ENCODE results near the gene TRAP1.

TRAP1 gene

DNA sequence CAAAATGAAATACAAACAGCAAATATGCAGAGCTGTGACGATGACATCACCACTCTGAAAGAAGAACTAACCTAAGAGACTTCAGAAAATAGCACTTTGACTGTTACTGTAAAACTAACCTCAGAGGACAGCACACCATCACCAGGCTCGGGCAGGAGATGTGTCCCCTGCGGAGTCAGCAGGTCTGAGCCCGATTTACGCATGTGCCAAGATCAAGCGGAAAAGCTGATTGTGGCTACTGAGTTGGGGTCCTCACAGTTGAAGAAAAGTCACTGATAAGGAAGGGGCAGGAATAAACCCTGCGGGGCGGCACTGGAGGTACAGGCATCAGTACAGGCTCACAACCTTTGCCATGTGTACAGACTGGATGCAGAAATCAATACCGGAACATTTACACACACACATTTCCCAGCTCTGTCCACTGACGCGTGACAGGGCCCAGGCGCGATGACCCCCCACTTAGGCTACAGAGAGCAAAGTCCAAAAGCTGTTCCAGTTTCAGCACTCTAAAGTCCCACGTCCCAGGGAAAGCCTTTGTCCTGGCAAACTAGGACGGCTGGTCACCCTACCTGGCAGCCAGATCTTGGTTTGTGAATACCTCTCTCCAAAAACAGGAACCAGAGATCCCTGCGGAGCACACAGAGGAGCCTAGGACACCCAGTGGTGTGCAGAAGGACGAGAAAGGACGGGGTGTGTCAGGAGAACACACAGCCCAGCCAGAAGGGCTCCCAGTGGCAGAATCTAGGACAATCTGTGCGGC is 21.5 kb downstream of the TRAP1 start:
- Mint-ChIP-seq H3K27ac (ENCODE audit: low read depth) (no peak overlapping the region), H3K27me3 (no peaks in the 10 kb centered on the region), H3K9me3 (no peaks in the 10 kb centered on the region), H3K4me3 (no peak overlapping the region), H3K36me3 (ENCODE audit: insufficient read depth) (peaks cover 2% of the 10 kb centered on the region), H3K4me1 (peaks cover 6% of the 10 kb centered on the region)
- DNase-seq (ENCODE audit: low spot score in 2 of 2) (no peak), ATAC-seq (replicated peaks; ENCODE audit: extremely low read depth, poor library complexity, severe bottlenecking) (no peak)

DNA sequence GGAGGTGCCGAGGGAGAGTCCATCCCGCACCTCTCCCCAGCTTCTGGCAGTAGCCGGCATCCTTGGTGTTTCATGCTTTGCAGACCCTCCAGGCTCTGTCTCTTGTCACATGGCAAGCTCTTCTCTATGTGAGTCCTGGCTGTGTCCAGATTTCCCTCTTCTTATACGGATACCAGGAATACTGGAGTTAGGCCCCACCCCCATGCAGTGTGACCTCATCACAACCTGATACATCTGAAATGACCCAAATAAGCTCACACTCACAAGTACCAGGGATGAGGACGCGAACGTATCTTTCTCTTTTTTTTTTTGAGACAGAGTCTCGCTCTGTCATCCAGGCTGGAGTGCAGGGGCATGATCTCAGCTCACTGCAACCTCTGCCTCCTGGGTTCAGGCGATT is 23.3 kb downstream of the TRAP1 start:
- Mint-ChIP-seq H3K36me3 (ENCODE audit: insufficient read depth) (peaks cover 5% of the 10 kb centered on the region), H3K4me3 (no peak overlapping the region), H3K27ac (ENCODE audit: low read depth) (no peak overlapping the region), H3K4me1 (peaks cover 13% of the 10 kb centered on the region), H3K9me3 (no peaks in the 10 kb centered on the region), H3K27me3 (no peaks in the 10 kb centered on the region)
- ATAC-seq (replicated peaks; ENCODE audit: extremely low read depth, poor library complexity, severe bottlenecking) (no peak), DNase-seq (ENCODE audit: low spot score in 2 of 2) (no peak)

DNA sequence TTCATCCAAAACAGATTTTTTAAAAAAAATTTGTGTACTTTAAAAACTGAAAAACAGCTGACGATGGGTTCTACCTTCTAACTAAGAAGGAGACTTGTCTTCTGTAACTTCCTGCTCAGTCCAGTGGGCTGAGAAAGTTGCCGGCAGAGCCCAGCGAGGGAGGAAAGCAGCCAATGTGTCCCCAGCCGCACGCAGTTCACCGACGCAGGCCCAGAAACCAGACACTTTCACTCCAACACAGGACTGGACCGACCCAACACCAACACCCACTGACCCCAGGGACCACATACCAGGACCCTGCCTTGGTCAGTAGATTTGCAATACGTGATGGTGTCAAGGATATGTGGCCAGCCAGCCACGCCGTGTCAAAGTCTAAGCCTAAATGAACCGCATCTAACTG is 25.6 kb downstream of the TRAP1 start:
- Mint-ChIP-seq H3K27ac (ENCODE audit: low read depth) (no peak overlapping the region), H3K9me3 (no peaks in the 10 kb centered on the region), H3K4me3 (no peak overlapping the region), H3K36me3 (ENCODE audit: insufficient read depth) (peaks cover 4% of the 10 kb centered on the region), H3K4me1 (peaks cover 13% of the 10 kb centered on the region), H3K27me3 (no peaks in the 10 kb centered on the region)
- ATAC-seq (replicated peaks; ENCODE audit: extremely low read depth, poor library complexity, severe bottlenecking) (no peak), DNase-seq (ENCODE audit: low spot score in 2 of 2) (no peak)

DNA sequence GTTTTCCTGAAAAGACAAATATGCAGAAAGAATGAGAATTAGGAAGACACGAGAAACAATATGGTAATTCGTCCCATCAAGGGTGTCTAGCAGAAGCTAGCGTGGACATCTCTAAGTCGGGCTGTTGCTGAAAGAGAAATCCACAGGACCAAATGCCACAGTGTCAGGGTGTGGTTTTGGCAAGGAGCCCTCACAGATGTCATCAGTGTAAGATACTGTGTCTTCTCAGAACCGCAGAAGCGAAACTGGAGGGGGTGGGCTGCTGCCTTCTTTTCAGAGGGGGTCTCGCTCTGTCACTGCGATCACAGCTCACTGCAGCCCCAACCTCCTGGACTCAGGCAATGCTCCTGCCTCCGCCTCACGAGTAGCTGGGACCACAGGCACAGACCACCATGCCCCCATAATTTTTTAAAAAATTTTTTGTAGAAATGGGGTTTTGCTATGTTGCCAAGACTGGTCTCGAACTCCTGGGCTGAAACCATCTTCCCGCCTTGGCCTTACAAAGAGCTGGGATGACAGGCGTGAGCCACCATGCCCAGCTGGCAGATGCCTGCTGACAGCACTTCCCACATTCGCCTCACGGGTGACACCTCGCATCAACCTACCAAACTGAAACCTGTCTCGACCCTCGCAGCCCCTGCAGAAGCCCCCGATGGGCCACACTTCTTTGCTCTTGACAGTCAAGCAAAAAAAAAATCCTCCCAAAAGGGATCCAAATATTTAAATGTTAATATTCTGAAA is 26.2 kb downstream of the TRAP1 start:
- no peak for DNase-seq (ENCODE audit: low spot score in 2 of 2)
- H3K36me3 Mint-ChIP-seq (ENCODE audit: insufficient read depth) = peaks cover 4% of the 10 kb centered on the region
- no peaks in the 10 kb centered on the region for H3K9me3 Mint-ChIP-seq
- H3K27me3 Mint-ChIP-seq = no peaks in the 10 kb centered on the region
- peak overlapping the region; percentile 56 for H3K4me3 Mint-ChIP-seq
- peaks cover 11% of the 10 kb centered on the region for H3K4me1 Mint-ChIP-seq
- no peak overlapping the region for H3K27ac Mint-ChIP-seq (ENCODE audit: low read depth)
- no peak for ATAC-seq (replicated peaks; ENCODE audit: extremely low read depth, poor library complexity, severe bottlenecking)

DNA sequence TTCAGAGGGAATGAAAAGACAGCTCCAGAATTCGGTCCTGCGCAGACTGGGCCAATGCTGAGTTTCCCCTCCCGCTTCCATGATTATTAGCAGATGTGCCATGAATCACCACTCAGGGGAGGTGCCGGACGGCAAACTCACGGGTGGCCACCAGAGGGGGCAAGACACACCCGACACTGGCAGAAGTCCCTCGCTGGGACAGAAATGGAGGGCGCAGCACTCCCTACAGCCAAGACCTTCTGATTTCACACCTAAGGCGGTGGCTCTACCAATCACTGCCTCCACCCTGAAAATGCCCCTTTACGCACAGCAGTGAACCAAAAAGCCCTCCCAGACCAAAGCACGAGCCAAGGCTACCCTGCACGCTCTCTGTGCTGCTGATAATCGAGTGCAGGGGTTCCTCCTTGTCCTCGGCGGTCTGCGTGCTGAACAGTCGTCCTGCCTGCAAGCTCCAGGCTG is 26.8 kb downstream of the TRAP1 start:
- peak; percentile 82 for ATAC-seq (replicated peaks; ENCODE audit: extremely low read depth, poor library complexity, severe bottlenecking)
- peak; percentile 75 to 77 for DNase-seq (ENCODE audit: low spot score in 2 of 2)
- no peaks in the 10 kb centered on the region for H3K9me3 Mint-ChIP-seq
- H3K36me3 Mint-ChIP-seq (ENCODE audit: insufficient read depth) = peaks cover 6% of the 10 kb centered on the region
- no peaks in the 10 kb centered on the region for H3K27me3 Mint-ChIP-seq
- peaks cover 9% of the 10 kb centered on the region for H3K4me1 Mint-ChIP-seq
- H3K4me3 Mint-ChIP-seq = peak overlapping the region; percentile 56
- no peak overlapping the region for H3K27ac Mint-ChIP-seq (ENCODE audit: low read depth)

DNA sequence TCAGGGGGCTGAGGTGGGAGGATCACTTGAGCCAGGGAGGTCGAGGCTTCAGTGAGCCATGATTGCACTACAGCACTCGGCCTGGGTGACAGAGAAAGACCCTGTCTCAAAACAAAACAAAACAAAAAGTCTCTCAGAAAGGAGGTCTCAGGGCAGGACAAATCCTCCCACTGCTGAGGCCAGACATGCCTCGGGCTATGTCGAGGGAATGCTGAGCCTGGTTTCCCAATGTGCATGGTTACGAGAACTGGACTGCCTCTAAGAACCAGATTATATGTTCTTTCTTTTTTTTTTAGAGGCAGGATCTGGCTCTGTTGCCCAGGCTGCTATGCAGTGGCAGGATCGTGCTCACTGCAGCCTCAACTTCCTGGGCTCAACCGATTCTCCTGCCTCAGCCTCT is 27.6 kb downstream of the TRAP1 start:
- no peak for DNase-seq (ENCODE audit: low spot score in 2 of 2)
- ATAC-seq (replicated peaks; ENCODE audit: extremely low read depth, poor library complexity, severe bottlenecking) = no peak
- Mint-ChIP-seq H3K9me3 (no peaks in the 10 kb centered on the region), H3K27ac (ENCODE audit: low read depth) (no peak overlapping the region), H3K4me1 (peaks cover 9% of the 10 kb centered on the region), H3K27me3 (no peaks in the 10 kb centered on the region), H3K36me3 (ENCODE audit: insufficient read depth) (peaks cover 6% of the 10 kb centered on the region), H3K4me3 (no peak overlapping the region)

DNA sequence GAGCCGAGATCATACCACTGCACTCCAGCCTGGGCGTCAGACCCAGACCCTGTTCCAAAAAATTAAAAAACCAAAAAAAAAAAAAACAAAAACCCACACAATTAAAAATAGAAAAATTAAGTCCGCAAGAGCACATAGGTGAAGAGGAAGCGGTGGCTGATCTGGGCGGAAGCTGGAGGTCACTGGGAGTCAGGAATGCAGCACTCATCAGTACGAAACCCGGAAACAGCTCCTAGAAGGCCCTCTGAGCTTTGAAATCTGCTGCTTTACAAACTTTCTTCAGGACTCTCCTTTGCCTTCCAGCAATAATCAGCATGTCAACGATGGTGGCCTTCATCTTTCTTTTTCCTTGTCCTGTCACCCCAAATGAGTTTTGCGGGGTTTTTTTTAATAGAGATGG is 29.5 kb downstream of the TRAP1 start:
- no peak overlapping the region for H3K4me3 Mint-ChIP-seq
- no peaks in the 10 kb centered on the region for H3K27me3 Mint-ChIP-seq
- H3K9me3 Mint-ChIP-seq = no peaks in the 10 kb centered on the region
- peaks cover 11% of the 10 kb centered on the region for H3K36me3 Mint-ChIP-seq (ENCODE audit: insufficient read depth)
- peaks cover 9% of the 10 kb centered on the region for H3K4me1 Mint-ChIP-seq
- H3K27ac Mint-ChIP-seq (ENCODE audit: low read depth) = no peak overlapping the region
- ATAC-seq (replicated peaks; ENCODE audit: extremely low read depth, poor library complexity, severe bottlenecking) (no peak), DNase-seq (ENCODE audit: low spot score in 2 of 2) (no peak)

DNA sequence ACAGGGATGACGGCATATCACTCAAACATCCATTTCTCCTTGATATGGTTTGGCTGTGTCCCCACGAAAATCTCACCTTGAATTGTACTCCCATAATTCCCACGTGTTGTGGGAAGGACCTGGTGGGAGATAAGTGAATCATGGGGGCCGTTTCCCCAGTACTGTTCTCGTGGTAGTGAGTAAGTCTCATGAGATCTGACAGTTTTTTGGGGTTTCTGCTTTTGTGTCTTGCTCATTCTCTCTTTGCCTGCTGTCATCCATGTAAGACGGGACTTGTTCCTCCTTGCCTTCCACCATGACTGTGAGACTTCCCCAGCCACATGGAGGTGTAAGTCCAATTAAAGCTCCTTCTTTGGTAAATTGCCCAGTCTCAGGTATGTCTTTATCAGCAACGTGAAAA is 30.3 kb downstream of the TRAP1 start:
- ATAC-seq (replicated peaks; ENCODE audit: extremely low read depth, poor library complexity, severe bottlenecking) (no peak), DNase-seq (ENCODE audit: low spot score in 2 of 2) (no peak)
- H3K27me3 Mint-ChIP-seq = no peaks in the 10 kb centered on the region
- no peak overlapping the region for H3K27ac Mint-ChIP-seq (ENCODE audit: low read depth)
- H3K9me3 Mint-ChIP-seq = no peaks in the 10 kb centered on the region
- H3K4me3 Mint-ChIP-seq = no peak overlapping the region
- H3K36me3 Mint-ChIP-seq (ENCODE audit: insufficient read depth) = peaks cover 13% of the 10 kb centered on the region
- H3K4me1 Mint-ChIP-seq = peaks cover 9% of the 10 kb centered on the region

DNA sequence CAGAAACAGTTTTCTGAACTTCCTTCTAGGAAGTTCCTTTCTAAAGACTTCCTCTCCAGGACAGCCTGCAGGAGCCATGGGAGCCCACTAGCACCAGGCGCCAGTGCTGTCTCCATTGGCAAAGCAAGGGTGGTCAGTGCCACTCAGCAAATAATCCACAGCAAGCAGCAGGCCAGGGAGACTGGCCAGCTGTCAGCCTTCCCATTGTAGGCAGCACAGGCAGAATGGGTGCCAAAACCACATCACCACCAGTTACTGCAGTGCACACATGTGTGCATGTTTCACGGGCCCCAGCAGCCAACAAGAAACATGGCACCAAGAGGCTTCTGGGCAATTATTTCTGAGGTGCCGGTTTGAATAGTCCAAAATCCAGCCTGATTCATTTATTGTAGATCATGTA is 36.1 kb downstream of the TRAP1 start:
- Mint-ChIP-seq H3K9me3 (no peaks in the 10 kb centered on the region), H3K4me3 (no peak overlapping the region), H3K36me3 (ENCODE audit: insufficient read depth) (peaks cover 22% of the 10 kb centered on the region), H3K4me1 (no peaks in the 10 kb centered on the region), H3K27ac (ENCODE audit: low read depth) (no peak overlapping the region), H3K27me3 (no peaks in the 10 kb centered on the region)
- no peak for ATAC-seq (replicated peaks; ENCODE audit: extremely low read depth, poor library complexity, severe bottlenecking)
- no peak for DNase-seq (ENCODE audit: low spot score in 2 of 2)

DNA sequence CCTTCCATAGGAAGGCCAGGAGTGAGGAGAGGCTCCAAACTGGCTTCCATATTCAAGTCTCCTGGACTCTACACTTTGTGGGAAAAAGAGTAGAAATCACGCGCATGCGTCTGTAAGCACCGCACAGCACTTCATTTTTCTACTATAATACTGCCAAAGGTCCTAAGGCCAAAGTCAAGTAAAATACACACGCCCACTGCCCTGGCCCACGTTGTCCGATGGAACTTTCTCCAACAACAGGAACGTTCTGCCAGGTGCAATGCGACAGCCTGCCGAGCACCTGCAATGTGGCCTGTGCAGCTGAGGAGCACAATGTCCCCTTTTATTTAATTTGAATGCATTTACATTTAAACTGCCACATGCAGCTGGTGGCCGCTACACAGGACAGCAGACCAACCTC is 39.3 kb downstream of the TRAP1 start:
- H3K27ac Mint-ChIP-seq (ENCODE audit: low read depth) = no peak overlapping the region
- no peaks in the 10 kb centered on the region for H3K4me1 Mint-ChIP-seq
- DNase-seq (ENCODE audit: low spot score in 2 of 2) = no peak
- peaks cover 22% of the 10 kb centered on the region for H3K36me3 Mint-ChIP-seq (ENCODE audit: insufficient read depth)
- no peaks in the 10 kb centered on the region for H3K9me3 Mint-ChIP-seq
- H3K4me3 Mint-ChIP-seq = no peak overlapping the region
- no peak for ATAC-seq (replicated peaks; ENCODE audit: extremely low read depth, poor library complexity, severe bottlenecking)
- H3K27me3 Mint-ChIP-seq = no peaks in the 10 kb centered on the region

DNA sequence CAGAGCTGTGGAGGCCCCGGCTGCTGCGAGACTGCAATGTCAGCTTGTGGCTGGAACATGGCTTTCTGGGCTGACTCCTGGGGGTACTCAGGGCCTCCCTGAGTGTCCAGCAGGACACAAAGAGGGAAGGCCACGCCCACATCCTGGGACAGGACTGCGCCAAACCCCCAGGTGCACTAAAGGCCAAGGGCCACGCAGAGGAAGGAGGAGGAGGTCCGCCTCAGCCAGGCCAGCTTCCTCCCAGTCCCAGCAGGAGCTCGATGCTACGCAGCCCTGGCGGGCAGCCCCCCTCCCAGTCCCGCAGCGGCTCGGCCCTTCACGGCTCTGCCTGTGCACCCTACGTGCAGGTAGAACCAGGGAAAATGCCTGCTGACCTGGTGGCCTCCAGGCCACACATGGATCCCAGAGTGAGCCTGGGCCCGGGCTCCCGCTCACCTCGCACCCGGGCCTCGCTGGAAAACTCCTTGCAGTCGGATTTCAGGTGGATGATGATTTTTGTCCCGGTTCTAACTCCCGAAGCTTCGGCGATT is 41.7 kb downstream of the TRAP1 start:
- H3K4me3 Mint-ChIP-seq = no peak overlapping the region
- peaks cover 4% of the 10 kb centered on the region for H3K4me1 Mint-ChIP-seq
- ATAC-seq (replicated peaks; ENCODE audit: extremely low read depth, poor library complexity, severe bottlenecking) (no peak), DNase-seq (ENCODE audit: low spot score in 2 of 2) (no peak)
- no peaks in the 10 kb centered on the region for H3K27me3 Mint-ChIP-seq
- H3K9me3 Mint-ChIP-seq = no peaks in the 10 kb centered on the region
- H3K36me3 Mint-ChIP-seq (ENCODE audit: insufficient read depth) = peaks cover 14% of the 10 kb centered on the region
- H3K27ac Mint-ChIP-seq (ENCODE audit: low read depth) = no peak overlapping the region

DNA sequence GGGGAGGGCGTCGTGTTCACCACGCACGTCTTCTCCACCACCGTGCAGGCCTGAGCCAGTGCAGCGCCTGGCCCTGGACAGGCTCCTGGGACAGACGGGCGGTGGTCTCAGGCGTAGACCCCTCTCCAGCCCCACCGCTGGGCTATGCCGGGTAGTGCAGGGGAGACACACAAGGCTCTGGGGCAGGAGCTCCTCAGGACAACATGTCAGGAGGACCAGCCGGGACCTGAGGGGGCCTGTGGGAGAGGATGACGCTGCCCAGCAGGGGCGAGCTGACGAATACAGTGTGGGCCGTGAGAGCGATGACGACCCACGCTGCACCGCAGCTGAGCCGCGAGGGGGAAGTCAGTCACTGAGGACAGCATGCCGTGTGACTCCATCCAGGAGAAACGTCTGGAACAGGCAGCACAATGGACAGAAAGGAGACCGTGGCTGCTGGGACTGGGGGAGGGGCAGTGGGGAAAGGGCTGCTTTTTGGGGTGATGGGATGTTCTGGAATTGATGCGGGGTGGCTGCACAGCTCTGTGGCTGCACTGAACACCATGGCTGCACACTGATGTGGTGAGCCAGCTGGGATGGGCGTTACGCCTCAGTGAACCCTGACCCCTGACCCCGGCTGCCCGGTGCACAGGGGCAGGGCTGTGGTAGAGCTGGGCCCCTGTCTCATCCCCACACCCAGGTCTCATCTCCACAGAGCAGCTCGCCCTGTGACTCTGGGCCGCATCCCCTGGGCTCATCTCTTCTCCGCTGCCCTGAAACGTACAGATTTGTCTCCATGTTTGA is 42.6 kb downstream of the TRAP1 start:
- H3K27ac Mint-ChIP-seq (ENCODE audit: low read depth) = no peak overlapping the region
- H3K9me3 Mint-ChIP-seq = no peaks in the 10 kb centered on the region
- no peak for ATAC-seq (replicated peaks; ENCODE audit: extremely low read depth, poor library complexity, severe bottlenecking)
- H3K27me3 Mint-ChIP-seq = no peaks in the 10 kb centered on the region
- no peak overlapping the region for H3K4me3 Mint-ChIP-seq
- DNase-seq (ENCODE audit: low spot score in 2 of 2) = no peak
- H3K36me3 Mint-ChIP-seq (ENCODE audit: insufficient read depth) = peaks cover 12% of the 10 kb centered on the region
- peaks cover 4% of the 10 kb centered on the region for H3K4me1 Mint-ChIP-seq
